Loucy (cell line): ENCODE data around the gene GCH1.

Experiments used
- H2AFZ ChIP-seq: fragments of 200-600 bp; sonication (generic); 2 replicates; pipeline ENCODE4 v1.6.0; 2016; ENCODE audit warnings: antibody characterized with exemption, mild to moderate bottlenecking, low read length, moderate library complexity
- H3F3A ChIP-seq: fragments of 200-600 bp; 2 replicates; pipeline ENCODE4 v1.6.0; 2016; ENCODE audit warnings: antibody characterized with exemption, low read depth, mild to moderate bottlenecking
- H3K27me3 ChIP-seq: fragments of 200-600 bp; sonication (generic); 2 replicates; pipeline ENCODE4 v1.6.1; 2014; ENCODE audit warnings: low read length, mild to moderate bottlenecking; ENCODE audit not compliant: insufficient read depth, poor library complexity, severe bottlenecking
- H3K36me3 ChIP-seq: fragments of 200-600 bp; sonication (generic); 2 replicates; pipeline ENCODE4 v1.6.1; 2016; ENCODE audit warnings: low read length; ENCODE audit not compliant: insufficient read depth
- H3K4me1 ChIP-seq: fragments of 200-600 bp; sonication (generic); 2 replicates; pipeline ENCODE4 v1.5.1; 2014; ENCODE audit warnings: low read length, mild to moderate bottlenecking; ENCODE audit not compliant: insufficient read depth, poor library complexity, severe bottlenecking
- H3K4me2 ChIP-seq: fragments of 200-600 bp; sonication (generic); 2 replicates; pipeline ENCODE4 v1.6.0; 2014; ENCODE audit warnings: antibody characterized with exemption, low read length, low read depth, mild to moderate bottlenecking; ENCODE audit not compliant: poor library complexity, severe bottlenecking
- H3K4me3 ChIP-seq: fragments of 200-600 bp; sonication (generic); 2 replicates; pipeline ENCODE4 v1.5.1; 2014; ENCODE audit warnings: low read length, mild to moderate bottlenecking, mixed read lengths; ENCODE audit not compliant: poor library complexity, severe bottlenecking
- H3K79me2 ChIP-seq: fragments of 200-600 bp; sonication (generic); 2 replicates; pipeline ENCODE4 v1.6.1; 2014; ENCODE audit warnings: low read length; ENCODE audit not compliant: insufficient read depth
- H3K9ac ChIP-seq: fragments of 200-600 bp; sonication (generic); 2 replicates; pipeline ENCODE4 v1.6.0; 2014; ENCODE audit warnings: mild to moderate bottlenecking, low read depth, low read length, moderate library complexity; ENCODE audit not compliant: poor library complexity, severe bottlenecking
- H3K9me2 ChIP-seq: fragments of 200-600 bp; sonication (generic); replicated peaks from 2 replicates; pipeline ENCODE4 v1.6.1; 2016; ENCODE audit warnings: low read depth, low read length, mixed read lengths
- H3K9me3 ChIP-seq: fragments of 200-600 bp; sonication (generic); 2 replicates; pipeline ENCODE4 v1.6.1; 2014; ENCODE audit warnings: mild to moderate bottlenecking, antibody characterized with exemption, low read length, low read depth; ENCODE audit not compliant: insufficient read depth
- H4K20me1 ChIP-seq: fragments of 200-600 bp; sonication (generic); 2 replicates; pipeline ENCODE4 v1.6.0; 2014; ENCODE audit warnings: antibody characterized with exemption, low read length, mild to moderate bottlenecking; ENCODE audit not compliant: insufficient read depth, poor library complexity, severe bottlenecking
- EZH2phosphoT487 ChIP-seq: fragments of 200-600 bp; IDR thresholded peaks from 2 replicates; pipeline ENCODE4 v1.6.1; 2018; ENCODE audit warnings: antibody characterized with exemption, mild to moderate bottlenecking, moderate library complexity, borderline replicate concordance
- TF ChIP-seq, protein P1 (sequence below): fragments of 200-600 bp; sonication (generic); conservative IDR thresholded peaks from 2 replicates; pipeline ENCODE4 v1.5.1; 2014; ENCODE audit warnings: mild to moderate bottlenecking, antibody characterized with exemption, low read length

GCH1 gene

DNA sequence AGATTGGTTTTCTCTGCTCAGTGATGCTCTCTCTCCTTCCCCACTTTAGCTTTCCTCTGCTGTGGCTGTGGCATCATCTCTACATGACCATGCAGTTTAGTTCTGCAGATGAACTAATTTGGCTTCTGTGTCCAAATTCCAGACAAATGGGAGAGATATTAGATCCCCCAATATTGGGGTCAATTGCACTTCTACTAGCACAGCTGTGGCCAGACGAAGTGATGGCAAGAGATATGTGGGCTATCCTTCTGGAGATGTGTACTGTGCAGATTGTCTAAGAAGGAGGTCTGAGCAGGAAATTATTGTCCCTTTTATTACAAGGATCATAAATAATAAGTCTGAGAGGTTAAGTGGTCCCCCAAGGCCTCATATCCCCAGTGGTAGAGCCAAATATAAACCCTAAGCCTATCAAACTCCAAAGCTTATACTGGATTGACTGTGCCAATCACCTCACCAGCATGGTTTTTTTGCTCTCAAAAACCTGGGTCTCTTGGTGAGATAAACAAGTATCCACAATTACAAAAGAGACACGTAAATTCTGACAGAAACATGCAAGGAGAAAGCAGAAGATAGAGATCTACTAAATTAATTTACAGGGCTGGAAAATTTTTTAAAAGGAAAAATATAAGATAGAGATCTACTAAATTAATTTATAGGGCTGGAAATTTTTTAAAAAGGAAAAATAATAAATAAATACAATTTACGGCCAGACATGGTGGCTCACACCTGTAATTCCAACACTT, 29.1 kb upstream of the GCH1 start:
- Histone ChIP-seq H3K27me3 (no peaks in the 10 kb centered on the region), H2AFZ (no peak overlapping the region), H3K9ac (no peak overlapping the region), H4K20me1 (no peaks in the 10 kb centered on the region), H3K9me2 (no peaks in the 10 kb centered on the region), H3K9me3 (no peaks in the 10 kb centered on the region), H3K4me1 (peaks cover 4% of the 10 kb centered on the region), H3F3A (no peaks in the 10 kb centered on the region), H3K36me3 (no peaks in the 10 kb centered on the region), H3K79me2 (no peaks in the 10 kb centered on the region), H3K4me3 (no peak overlapping the region), H3K4me2 (no peak overlapping the region)
- TF ChIP-seq, protein P1, sequence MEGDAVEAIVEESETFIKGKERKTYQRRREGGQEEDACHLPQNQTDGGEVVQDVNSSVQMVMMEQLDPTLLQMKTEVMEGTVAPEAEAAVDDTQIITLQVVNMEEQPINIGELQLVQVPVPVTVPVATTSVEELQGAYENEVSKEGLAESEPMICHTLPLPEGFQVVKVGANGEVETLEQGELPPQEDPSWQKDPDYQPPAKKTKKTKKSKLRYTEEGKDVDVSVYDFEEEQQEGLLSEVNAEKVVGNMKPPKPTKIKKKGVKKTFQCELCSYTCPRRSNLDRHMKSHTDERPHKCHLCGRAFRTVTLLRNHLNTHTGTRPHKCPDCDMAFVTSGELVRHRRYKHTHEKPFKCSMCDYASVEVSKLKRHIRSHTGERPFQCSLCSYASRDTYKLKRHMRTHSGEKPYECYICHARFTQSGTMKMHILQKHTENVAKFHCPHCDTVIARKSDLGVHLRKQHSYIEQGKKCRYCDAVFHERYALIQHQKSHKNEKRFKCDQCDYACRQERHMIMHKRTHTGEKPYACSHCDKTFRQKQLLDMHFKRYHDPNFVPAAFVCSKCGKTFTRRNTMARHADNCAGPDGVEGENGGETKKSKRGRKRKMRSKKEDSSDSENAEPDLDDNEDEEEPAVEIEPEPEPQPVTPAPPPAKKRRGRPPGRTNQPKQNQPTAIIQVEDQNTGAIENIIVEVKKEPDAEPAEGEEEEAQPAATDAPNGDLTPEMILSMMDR = no peak
- TF ChIP-seq EZH2phosphoT487 = no peak

DNA sequence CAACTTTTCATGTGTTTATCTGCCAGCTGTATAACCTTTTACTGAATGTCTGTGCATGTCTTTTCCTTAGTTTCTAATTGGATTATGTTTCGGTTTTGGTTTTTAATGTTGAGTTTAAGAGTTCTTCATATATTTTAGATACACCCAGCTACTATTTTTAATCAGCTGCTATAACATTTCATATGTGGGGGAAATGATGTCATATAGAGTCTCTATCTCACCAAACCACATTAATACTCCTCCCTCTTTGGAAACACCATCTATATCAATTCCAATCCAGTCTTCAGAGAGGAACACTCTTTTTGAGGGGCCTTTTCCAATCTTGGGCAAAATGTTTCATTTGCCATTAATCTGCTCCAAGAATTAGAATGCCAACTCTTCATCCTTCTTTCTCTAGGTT, 28.5 kb upstream of the GCH1 start:
- Histone ChIP-seq H3K27me3 (no peaks in the 10 kb centered on the region), H3K4me1 (peaks cover 4% of the 10 kb centered on the region), H3K9me3 (no peaks in the 10 kb centered on the region), H2AFZ (no peak overlapping the region), H3K9ac (no peak overlapping the region), H3F3A (no peaks in the 10 kb centered on the region), H4K20me1 (no peaks in the 10 kb centered on the region), H3K36me3 (no peaks in the 10 kb centered on the region), H3K79me2 (no peaks in the 10 kb centered on the region), H3K4me2 (no peak overlapping the region), H3K9me2 (no peaks in the 10 kb centered on the region), H3K4me3 (no peak overlapping the region)
- TF ChIP-seq EZH2phosphoT487 = no peak
- TF ChIP-seq, protein P1 = no peak

DNA sequence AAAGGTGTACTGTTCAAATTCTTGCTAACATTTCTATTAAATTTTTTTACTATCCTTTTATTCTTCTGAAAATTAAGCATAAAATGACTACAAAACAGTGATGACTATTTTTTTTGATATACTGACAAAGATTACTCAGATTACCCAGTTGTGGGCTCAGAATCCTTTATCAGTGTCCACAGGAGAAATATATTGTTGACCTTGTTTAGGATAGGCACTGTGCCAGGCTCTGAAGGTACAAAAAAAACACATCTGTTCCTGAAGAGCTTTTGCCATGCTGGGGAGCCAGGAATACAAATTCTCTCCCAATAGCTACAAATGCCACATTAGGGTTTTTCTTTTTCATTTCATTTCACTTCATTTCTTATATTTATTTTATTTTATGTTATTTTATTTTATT, 26.9 kb upstream of the GCH1 start:
- Histone ChIP-seq H3K4me1 (peaks cover 4% of the 10 kb centered on the region), H3K27me3 (no peaks in the 10 kb centered on the region), H3F3A (no peaks in the 10 kb centered on the region), H3K9me3 (no peaks in the 10 kb centered on the region), H2AFZ (no peak overlapping the region), H3K4me2 (no peak overlapping the region), H3K36me3 (no peaks in the 10 kb centered on the region), H3K79me2 (no peaks in the 10 kb centered on the region), H3K4me3 (no peak overlapping the region), H3K9me2 (no peaks in the 10 kb centered on the region), H4K20me1 (no peaks in the 10 kb centered on the region), H3K9ac (no peak overlapping the region)
- TF ChIP-seq, protein P1 = no peak
- no peak for TF ChIP-seq EZH2phosphoT487
